CD4-positive, alpha-beta T cell treated with Interleukin-4 for 1 hour (primary cell): ENCODE data around the gene MITF.

Experiments used
- DNase-seq, 2 donors: peaks; one replicate each; pipeline ENCODE4 v3.0.0-alpha.2; 2020 to 2022

Gene MITF

DNA sequence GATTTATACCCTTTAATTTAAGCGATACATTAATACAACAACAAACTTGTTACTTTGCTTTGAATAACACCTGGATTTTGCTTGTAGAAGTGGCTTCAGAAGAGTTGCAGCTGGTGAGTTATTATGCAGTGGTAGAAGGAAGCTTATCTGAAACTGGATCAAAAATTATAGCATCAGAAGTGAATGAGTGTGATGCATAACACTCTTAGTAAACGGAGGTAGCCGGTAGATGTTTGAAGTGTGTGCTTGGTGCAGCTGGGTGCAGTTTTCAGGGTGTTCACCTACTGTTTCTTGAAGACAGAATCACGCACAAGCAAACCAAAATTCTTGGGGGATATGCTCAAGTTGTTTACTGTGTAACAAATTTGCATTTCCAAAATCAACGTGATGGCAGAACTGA, 103.1 kb downstream of the MITF start:
- no peak for DNase-seq

DNA sequence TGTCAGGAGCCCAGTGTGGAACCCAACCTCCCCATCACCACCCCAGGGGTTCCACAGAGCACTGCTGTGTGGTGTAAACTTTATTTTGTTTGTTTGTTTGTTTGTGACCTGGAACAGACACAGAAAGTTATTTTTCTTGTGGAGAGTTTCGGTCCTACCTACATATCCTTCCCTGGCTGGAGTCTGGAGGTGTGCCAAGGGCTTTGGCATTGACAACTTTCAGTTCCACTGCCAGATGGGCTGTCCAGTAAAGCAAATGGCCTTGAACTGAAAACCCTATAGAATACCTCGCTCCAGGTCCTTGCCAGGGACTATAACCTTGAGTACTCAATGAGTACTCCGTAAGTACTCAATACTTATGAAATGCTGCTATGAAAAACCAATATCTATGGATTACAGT, 103.5 kb downstream of the MITF start:
- DNase-seq: no peak

DNA sequence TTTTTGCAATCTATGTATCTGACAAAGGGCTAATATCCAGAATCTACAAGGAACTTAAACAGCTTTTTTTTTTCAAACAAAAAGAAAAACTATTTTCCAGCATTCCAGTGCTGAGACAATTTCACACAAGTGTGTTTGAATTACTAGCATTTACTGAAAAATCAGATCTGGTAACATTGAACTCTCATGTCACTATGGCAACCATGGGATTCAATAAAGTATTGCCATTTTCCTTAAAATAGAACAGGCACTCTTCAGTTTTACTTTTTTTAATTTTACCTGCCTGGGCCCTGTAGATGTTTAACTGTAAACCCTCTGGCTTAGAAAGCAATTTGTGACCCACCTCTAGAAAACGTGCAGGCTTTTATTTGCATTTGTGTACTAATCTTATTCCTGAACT, 105.4 kb downstream of the MITF start:
- DNase-seq: no peak

DNA sequence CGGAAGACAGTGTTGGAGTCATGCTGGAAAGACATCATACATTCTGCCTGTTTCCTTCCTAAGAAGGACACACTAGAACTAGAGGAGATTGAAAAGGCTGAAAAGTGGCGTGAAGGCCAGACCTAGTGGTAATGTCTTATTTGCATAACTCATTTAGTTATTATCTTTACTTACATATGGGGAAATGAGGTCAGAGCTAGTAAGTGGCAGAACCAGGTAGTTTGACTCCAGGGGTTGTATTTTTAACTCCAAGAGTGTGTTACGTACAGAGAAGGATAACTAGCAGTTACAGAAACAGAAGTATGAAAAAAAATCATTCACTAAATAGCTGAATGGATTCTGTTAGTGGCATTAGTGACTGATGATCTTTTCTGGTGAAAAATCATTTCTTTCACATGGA, 108.0 kb downstream of the MITF start:
- no peak for DNase-seq

DNA sequence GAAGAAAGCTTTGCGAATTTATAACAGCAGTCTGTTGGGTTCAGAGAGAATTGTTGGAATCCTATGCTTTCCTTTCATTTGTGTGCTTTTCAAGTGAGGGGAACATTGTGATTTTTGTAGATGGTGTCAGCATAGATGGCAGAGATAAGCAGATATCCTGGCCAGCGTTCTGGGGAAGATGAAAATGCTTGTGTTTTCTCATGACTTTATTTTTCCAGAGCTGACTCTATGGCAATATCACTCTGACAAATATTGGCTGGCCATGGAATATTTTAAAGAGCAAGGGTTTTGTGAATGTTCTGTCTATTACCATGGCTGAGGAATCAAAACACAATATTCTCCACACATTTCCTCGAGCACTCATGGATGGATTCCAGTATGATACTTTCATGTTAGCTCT, 108.8 kb downstream of the MITF start:
- DNase-seq: no peak

DNA sequence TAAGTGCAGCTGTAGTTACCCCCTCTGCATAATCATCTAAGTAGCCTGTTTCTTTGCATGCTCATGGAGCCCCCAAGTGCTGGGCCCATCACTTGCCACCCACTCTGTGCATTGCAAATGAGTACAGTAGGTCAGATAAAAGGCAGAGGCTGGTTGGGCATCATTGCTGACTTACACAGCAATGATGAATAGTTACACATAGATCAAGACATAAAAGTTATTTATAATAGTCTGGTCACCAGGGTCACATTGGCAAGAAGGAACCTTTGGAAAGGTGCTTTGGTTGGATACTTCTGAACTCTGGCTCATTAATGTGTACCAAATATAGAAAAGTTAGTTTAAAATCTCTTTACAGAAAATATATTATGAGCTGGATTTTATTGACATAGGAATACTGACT, 111.6 kb downstream of the MITF start:
- DNase-seq: no peak

DNA sequence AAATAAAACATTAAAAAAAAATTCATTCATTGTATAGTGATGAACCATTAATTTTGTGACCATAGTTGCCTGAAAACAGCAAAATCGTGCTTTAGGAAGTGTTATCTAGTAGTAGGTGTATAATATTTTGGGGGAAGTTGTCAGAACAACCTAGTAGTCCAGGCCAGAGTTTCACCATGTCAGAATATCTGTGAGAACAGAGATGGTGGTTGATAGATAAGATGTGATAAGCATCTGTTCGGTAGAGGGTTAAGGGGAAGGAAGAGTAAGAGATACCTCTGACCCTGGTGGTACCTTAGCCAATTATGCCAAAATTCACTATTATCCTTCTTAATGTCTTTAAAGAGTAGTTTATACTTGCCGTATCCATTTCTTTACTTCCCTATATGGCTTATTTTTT, 113.8 kb downstream of the MITF start:
- no peak for DNase-seq

DNA sequence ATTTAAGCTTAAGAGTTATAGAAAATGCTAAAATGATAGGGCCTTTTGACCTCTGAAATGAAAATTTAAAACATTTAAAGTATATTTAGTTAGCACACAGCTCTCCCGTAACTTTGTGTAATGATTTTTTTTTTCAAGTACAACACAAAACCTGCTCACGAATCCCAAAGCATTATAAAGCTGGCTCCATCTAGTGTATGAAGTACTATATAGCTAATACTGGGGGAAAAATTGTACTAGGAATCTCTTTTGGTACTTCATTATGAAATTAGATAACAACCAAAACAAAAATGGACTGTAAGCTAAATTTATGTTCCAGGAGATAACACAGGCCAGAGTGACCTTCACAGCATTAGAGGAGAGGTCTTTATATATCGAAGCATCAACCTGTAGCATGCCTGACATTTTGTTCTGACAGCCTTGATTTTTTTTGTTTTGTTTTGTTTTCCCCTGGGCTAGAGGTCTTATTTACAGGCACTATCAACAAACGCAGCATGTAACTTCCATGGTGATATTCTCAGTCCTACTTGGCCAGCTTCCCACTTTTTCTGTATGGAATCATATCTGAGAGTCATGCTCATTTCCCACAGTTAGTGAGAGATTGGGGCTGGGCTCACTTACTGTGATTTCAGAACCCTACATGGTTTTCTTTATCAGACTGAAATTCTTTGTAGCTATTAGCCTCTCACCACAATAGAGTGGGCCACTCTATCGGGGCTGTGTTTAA, 116.3 kb downstream of the MITF start:
- DNase-seq: no peak

DNA sequence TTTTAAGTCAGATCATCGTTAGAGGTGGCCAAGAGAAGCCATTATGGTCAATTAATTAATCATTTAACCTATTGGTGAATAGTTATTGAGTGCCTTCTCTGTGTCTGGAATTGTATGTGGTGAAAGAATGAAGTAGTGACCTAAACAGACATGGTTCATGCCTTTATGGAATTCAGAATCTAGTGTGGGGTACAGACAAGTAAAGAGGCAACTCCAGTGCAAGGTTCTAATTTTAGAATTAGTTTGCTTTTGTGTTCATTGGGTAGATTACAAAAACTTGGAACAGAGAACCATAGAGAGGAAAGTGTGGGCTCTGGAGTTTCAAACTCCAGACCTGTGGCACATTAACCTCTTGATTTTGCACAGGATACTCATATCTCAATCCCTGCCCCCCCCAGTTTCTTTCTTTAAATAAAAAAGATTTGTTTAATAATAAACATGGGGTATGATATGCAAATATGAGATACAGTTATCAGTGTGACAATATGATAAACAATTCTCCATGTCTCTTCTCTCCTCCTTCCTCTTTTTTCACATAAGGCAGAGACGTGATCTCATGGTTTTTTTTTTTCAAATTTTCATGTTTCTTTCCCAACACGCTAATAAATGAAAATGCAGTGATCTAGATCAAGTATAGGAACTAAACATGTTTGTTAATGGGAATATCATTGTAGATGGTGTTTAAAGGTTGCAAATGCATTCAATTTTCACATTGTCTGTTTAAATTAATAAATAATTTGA, 117.9 kb downstream of the MITF start:
- DNase-seq: no peak

DNA sequence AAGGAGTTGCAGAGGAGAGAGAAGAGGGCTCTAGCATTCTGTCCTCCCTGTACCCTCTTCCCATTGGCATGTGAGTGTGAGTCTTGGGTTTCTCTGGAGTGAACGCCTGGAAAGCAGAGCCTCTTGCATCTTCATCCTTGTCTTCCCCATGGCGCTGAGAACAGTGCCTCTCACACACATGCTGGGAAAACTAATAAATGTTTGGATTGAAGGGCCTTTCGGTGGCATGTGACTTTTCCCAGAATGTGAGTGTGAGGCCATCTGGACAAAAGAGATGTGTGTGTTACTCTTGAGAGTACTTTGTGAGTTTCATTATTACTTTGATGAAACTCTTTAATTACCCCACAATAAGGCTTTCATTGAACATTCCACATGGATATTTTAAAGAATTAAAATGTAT, 122.3 kb downstream of the MITF start:
- no peak for DNase-seq

DNA sequence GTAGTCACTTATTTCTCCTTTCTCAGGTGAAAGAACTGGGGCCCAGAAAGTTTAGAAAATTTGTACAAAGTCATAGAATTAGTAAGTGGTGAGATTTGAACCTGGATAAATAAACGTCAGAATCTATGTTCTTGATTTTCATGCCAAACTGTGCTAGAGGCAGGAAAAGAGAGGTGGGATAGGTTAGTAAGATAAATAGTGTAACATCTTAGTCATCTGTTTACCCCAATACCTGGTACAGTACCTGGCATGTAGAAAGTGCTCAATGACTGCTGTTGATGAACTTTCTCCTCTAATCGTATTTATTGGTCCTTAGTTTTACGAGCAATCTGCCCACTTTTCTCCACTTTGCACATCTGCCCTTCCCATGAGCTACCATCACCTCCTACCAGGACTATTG, 124.9 kb downstream of the MITF start:
- DNase-seq: no peak

DNA sequence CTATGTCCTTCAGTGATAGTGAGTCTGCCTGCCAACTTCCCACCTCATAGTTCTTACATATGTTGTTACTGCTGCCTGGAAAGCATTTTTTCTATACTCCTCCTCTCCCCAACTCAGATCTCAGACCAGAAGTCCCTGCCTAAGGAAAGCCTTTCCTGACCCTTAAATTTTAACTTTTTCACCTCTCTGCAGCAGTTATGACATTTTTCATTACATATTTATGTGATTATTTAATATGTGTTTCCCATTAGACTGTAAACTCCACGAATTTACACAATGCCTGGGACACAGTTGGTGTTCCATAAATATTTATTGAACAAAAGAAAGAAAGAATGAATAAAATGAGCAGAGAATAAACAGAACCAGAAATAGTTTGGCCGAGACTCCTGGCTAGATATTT, 125.5 kb downstream of the MITF start:
- DNase-seq: no peak

DNA sequence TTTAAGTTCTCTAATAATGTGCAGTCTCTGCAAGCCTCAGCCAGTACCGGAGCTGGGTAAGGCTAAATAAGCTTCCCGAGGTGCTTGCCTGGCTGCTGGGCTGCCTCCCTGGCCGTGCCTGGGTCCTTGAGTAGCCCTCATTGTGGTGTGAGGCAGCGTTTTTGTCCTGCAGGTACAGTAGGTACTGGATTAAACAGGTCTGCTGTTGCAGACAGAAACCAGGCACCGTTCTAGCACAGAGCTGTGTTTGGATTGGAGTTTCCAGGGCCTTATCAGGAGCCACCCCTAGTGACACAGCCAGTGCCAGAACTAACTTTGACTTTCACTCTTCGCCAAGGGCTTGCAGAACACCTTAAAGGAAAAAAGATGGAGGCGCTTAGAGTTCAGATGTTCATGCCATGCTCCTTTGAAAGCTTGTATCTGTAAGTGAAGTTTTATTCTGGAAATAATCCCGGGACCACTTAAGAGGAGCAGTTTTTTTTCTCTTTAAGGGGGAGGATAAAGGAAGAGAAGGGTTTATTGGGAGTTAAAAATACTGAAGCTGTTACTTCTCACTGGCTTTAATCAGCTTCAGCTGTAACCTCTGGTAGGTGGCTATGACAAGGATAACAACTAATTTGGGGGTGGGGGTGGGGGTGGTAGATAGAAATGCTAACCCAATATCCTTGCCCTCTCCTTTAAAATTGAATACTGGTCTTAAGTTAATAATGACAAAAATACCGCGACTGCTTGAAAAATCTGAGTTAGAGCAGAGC, 126.8 kb downstream of the MITF start:
- DNase-seq: no peak

DNA sequence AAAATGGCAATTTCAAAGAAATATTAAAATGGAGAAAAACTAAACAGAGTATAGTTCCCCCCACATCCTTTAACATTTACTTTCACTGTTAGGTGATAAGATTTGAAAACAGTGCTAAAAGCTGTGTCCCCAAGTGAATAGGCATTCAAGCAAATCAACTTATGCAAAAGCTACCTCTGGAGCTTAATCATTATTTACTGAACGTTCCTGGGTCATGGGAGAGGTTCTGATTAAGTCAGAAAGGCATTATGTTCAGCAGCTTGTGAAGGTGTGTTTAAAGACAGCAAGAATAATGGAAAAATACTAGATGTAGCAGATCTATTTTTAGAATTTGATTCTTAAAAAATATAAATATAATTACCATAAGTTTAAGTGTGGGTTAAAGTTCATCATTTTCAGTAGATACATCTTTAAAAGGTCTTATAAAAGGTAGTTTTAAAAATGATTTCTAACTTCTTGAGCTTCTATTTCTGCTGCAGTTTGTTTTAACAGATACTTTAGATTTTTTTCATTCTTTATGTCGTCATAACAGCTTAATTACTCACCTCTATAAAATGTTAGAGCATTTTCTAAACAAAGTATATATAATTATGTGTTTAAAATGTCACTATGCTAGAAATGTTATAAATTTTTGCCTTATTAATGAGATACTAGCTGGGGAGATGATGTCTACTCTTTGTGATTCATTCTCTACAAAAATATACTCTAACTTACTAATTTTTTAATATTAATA, 127.9 kb downstream of the MITF start:
- DNase-seq: no peak

DNA sequence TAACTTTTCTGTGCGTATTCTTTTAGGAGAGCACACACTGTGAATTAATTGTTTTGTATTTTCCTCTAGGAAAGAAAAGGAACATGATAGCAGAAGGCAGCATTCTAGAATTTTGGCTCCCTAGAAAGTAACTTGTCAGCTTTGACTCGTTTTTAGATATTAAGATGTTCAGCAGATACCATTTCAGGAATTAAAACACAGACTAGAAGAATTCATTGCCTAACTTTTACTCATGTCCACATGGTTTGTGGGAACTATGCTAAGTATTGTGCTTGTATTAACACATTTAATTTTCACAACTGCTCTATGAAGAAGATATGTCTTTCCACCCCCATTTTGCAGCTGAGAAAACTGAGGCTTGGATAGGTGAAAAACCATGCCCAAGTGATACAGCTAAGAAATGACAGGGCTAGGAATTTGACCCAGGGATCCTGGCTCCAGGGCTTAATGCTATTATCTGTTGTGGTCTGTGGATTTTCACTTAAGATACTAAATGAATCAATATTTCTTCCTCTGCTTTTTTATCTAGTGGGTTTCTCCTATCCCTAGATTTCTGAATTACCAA, 128.8 kb downstream of the MITF start:
- DNase-seq: no peak

DNA sequence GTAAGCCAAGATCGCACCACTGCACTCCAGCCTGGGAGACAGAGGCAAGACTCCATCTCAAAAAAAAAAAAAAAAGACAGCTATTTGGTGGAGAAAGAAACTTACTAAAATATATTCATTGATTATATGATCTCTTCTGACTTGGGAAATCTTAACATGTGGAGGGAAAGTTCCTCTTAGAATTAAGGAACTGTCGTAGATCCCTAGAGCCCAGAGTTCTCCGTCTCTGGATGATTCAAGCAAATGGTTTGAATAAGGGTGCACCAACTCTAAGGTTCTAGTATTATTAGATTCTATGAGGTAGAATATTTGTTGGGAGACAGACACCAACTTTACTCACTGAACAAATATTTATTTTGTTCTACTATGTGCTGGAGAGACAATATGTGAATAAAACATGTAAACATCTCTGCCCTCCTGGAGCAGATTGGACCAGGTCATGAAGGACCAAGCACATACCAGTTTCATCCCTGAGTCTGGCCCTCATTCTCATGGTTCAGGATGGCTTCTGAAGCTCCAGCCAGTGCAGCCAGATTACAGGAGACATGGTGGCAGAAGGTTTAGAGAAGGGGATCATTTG, 129.7 kb downstream of the MITF start:
- no peak for DNase-seq

DNA sequence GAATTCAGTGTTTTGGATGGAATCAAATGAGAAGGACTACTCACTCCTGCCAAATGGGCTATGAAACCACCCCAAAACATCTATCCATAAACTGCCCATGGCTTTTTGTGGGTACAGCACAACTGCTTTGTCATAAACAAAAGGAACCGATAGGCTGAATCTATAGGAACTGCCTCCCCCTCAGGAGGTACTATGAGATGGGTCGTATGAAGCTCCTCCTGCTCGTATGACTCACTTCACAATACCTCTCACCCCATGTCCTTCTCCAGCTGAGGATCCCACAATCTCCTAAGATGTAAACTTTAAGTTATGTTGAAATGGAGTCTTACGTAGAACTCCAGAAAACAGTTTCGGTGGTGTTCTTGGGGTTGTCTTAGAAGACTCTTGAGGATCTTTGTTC, 130.4 kb downstream of the MITF start:
- no peak for DNase-seq

DNA sequence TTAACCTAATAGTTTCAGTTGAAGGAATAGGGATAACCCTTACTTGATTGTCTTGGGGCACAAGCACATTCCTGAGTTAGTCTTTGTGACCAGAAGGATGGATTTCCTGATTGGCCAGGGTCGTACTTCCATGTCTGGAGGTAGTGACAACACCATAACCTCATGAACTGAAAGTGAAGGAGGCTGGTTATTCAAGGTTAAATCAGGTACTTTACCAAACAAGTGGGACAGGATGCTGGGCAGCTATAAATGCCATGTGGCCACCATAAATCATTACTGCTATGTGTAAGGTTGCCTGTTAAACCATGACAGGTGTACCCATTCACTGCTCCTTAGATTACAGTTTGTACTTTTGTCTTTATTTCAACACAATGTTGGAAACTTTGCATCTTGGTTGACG, 132.0 kb downstream of the MITF start:
- no peak for DNase-seq

DNA sequence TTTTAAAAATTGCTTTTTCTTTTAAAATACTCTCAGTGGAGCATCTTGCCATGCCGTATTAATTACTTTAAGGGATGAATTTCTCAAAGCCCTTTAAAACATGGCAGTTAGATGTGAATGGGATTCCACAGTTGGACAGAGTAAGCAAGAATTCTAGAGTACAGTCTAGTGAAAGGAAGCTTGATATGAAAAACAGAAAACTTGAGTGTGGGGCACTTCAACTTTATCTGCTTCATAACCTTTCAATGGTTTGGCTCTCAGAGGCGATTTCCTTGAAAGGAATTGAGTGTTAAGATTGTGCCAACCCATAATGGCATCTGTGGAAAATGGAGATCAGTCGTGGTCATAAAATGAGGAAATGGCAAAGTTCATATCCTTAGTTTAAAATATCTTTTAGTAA, 132.6 kb downstream of the MITF start:
- no peak for DNase-seq

DNA sequence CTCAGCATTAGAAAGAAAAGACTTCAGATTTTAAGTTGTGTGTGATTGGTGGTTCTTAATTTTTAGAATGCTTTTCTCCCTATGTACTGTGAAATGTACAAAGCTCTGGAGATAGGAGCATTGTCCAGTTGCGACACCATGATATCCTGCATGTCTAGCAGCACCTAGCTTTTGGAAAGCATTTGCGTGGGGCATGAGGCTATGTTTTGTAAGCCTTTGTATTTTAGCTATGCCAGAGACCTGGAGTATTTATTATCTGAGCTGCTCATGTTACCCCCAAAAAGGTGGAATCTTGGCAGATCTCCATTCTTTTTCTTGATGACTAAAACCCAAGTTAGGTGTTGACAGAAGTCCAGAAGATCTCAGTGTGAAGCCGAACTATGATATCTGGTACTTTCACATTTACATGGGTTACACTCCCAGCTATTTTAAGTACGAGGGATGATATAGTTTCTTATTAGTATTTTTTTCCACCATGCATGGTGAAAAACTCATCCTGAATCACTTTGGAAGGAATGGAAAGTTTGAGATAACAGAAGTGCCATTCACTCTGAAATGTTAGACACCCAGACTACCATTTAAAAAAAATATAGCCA, 133.6 kb downstream of the MITF start:
- DNase-seq: no peak

DNA sequence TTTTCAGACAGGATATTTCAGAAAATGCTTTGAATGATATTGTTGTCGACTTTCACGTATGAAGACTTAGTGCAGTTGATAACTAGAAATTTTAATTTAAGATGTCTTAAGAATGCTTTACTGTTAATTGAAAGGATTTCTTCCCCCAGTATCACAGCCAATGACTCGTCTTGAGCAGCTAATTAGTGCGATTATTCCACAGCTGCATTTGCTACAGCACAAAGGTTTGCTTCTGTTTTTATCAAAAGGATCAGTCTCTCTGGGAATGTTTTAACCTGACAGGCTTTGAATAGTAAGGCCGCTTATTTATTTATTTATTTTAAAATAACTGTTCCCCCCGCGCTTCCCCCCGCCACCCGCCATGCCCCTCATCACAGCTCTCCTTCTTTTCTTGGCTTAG, 136.8 kb downstream of the MITF start:
- no peak for DNase-seq

DNA sequence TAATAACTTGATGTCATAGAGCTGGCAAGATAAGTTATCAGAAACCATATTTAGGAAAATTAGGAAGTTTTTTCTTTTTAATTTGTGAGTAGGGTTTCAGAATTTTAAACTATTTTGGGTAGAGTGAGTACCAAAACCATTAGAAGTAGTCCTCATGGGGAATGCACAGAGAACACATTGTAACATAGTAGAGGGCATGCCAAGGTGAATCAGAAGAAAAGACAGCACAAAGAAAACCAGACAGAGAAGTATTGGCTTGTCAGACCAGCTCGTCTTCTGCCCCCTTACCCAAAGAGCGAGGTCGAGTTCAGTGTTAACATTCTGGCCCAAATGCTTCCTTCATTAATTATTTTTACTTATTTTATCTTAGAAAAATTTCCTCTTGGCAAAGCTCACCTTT, 139.0 kb downstream of the MITF start:
- DNase-seq: no peak
